K562 (cell line): ENCODE data around the gene DPM1. TPM values are rescaled to one million over a fixed set of nuclear protein-coding genes. Genes with fewer than 3 reads are reported as not detected.

ENCODE experiments used
- CBX8 ChIP-seq: fragments of 200-600 bp; sonication (generic); IDR thresholded peaks from 2 replicates; pipeline ENCODE4 v1.6.1; 2012; ENCODE audit warnings: borderline replicate concordance, mixed run types, low read depth, mild to moderate bottlenecking, moderate library complexity, mixed read lengths, low read length, control low read depth, inconsistent platforms; ENCODE audit not compliant: poor library complexity, severe bottlenecking; ENCODE audit errors: extremely low read depth
- CREBBP ChIP-seq: IDR thresholded peaks from one replicate; pipeline ENCODE4 v1.6.1; 2012; ENCODE audit warnings: low read depth, mild to moderate bottlenecking, control low read depth, inconsistent platforms, low read length
- FOXJ2 ChIP-seq: fragments of 200-800 bp; sonication (Bioruptor generic); IDR thresholded peaks from 2 replicates; pipeline ENCODE4 v1.6.1; 2016; ENCODE audit warnings: missing genetic modification characterization, missing compliant biosample characterization
- HMGN3 ChIP-seq: IDR thresholded peaks from 2 replicates; pipeline ENCODE4 v1.6.1; 2011; ENCODE audit warnings: borderline replicate concordance, low read depth, mild to moderate bottlenecking, mixed read lengths, low read length; ENCODE audit not compliant: insufficient read length; ENCODE audit errors: extremely low read depth
- KDM2B ChIP-seq: fragments of 250-450 bp; sonication (Bioruptor Pico); IDR thresholded peaks from 2 replicates; pipeline ENCODE4 v1.8.0; 2021; ENCODE audit warnings: mild to moderate bottlenecking, moderate library complexity
- SMARCA5 ChIP-seq: fragments of 450-650 bp; IDR thresholded peaks from 2 replicates; pipeline ENCODE4 v1.6.1; 2016
- SMC3 ChIP-seq: conservative IDR thresholded peaks from 2 replicates; pipeline ENCODE4 v1.6.1; 2011; ENCODE audit warnings: low read depth, low read length, improper control_type of control experiment; ENCODE audit not compliant: insufficient read depth
- SPI1 ChIP-seq: IDR thresholded peaks from 2 replicates; pipeline ENCODE4 v1.6.1; 2011; ENCODE audit warnings: low read depth, low read length, control low read depth, borderline replicate concordance
- TCFL5 ChIP-seq: fragments of 250-450 bp; sonication (Bioruptor Pico); conservative IDR thresholded peaks from 2 replicates; pipeline ENCODE4 v1.6.1; 2021; ENCODE audit warnings: mild to moderate bottlenecking, moderate library complexity, matching md5 sums
- ZNF184 ChIP-seq: sonication (generic); formaldehyde crosslinking; IDR thresholded peaks from 2 replicates; pipeline ENCODE4 v1.5.0; 2020; ENCODE audit warnings: missing genetic modification reagents
- ZNF253 ChIP-seq: fragments of 250-450 bp; sonication (Bioruptor Pico); conservative IDR thresholded peaks from 2 replicates; pipeline ENCODE4 v1.6.1; 2021; ENCODE audit warnings: mild to moderate bottlenecking
- ZNF274 ChIP-seq: IDR thresholded peaks from 2 replicates; pipeline ENCODE4 v1.6.1; 2011; ENCODE audit warnings: low read depth, mild to moderate bottlenecking, low read length, moderate library complexity, borderline replicate concordance
- polyA plus RNA-seq, 8 experiments: library from polyadenylated mRNA; depleted of rRNA in 4 of 8; stranded (reverse) in 5 of 8; unstranded in 3 of 8; fragments of >200 nt; fragmentation: Nextera tagmentation in 2 of 8; fragmentation: Illumina TruSeq in 1 of 8; extraction: Ambion mirVana in 2 of 8; extraction: Trizol in 1 of 8; gene quantifications; 2 replicates each; pipeline versions ENCODE4 v1.2.1 to v1.2.3, GENCODE V29; 2011 to 2014; ENCODE audit warnings: inconsistent platforms in 1 of 8, missing spikeins in 1 of 8
- total RNA-seq, 7 experiments: library from RNA; depleted of rRNA in 6 of 7; stranded (reverse); fragments of >200 nt in 6 of 7; fragmentation: Illumina TruSeq in 2 of 7; extraction: Trizol in 2 of 7; gene quantifications; 2 replicates each; pipeline versions ENCODE4 v1.2.1 to v1.2.3, GENCODE V29; 2011 to 2021; ENCODE audit warnings: low replicate concordance in 1 of 7
- TF ChIP-seq, protein P1 (sequence below): fragments of 250-450 bp; sonication (Bioruptor Pico); IDR thresholded peaks from 2 replicates; pipeline ENCODE4 v1.4.0; 2020; ENCODE audit warnings: mild to moderate bottlenecking
- TF ChIP-seq, protein P2 (sequence below): fragments of 450-650 bp; IDR thresholded peaks from 2 replicates; pipeline ENCODE4 v1.6.1; 2017; ENCODE audit warnings: antibody characterized with exemption, mild to moderate bottlenecking
- TF ChIP-seq, protein P3 (sequence below): fragments of 250-450 bp; sonication (Bioruptor Pico); IDR thresholded peaks from 2 replicates; pipeline ENCODE4 v1.5.0; 2020; ENCODE audit warnings: mild to moderate bottlenecking, borderline replicate concordance
- TF ChIP-seq, protein P4 (sequence below): fragments of 250-450 bp; sonication (Bioruptor Pico); IDR thresholded peaks from 2 replicates; pipeline ENCODE4 v1.8.0; 2021; ENCODE audit warnings: borderline replicate concordance, mild to moderate bottlenecking, moderate library complexity; ENCODE audit not compliant: poor library complexity, severe bottlenecking
- TF ChIP-seq, protein P5 (sequence below): fragments of 250-450 bp; sonication (Bioruptor Pico); IDR thresholded peaks from 2 replicates; pipeline ENCODE4 v1.5.1; 2021; ENCODE audit warnings: mild to moderate bottlenecking

DPM1 gene
- total and polyA plus RNA-seq, 9 of the 15 experiments (the other 6 are each of a cell fraction or from before 2014, with no cell fraction given), result 75.2 to 190 (median 153) TPM

DNA sequence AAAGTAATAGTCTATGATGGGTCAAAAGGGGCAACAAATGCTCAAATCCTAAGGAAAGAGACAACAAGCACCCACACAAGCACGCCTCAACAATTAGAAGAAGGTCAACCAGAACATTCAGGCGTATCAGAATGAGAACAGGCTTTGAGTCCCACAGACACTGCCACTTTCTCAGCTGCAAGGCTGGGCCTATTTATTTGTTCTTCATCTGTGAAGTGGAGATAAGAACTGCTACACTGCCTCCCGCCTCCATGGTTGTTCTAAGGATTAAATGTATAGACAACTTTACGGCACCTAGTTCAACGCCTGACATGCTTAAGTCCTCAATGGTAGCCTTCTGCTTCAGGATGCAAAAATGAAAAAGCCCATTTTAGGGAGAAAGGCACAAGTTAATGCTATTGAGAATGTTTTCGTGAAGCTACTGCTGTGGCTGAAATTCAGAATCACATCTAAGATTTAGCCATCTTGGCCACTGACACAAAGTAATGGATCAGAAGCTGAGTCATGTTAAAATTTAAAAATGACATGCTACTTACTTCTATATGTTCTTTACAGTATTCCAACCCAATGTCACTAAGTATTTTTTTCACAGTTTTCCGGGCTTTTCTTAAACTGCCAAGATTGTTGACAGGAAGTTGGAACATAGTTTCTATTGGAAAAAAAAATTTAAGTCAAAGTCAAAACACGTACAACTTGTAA lies 54.8 kb downstream of the DPM1 start (continued):
- TF ChIP-seq ZNF253, result no peak
- no peak for TF ChIP-seq ZNF274
- TF ChIP-seq, protein P1, sequence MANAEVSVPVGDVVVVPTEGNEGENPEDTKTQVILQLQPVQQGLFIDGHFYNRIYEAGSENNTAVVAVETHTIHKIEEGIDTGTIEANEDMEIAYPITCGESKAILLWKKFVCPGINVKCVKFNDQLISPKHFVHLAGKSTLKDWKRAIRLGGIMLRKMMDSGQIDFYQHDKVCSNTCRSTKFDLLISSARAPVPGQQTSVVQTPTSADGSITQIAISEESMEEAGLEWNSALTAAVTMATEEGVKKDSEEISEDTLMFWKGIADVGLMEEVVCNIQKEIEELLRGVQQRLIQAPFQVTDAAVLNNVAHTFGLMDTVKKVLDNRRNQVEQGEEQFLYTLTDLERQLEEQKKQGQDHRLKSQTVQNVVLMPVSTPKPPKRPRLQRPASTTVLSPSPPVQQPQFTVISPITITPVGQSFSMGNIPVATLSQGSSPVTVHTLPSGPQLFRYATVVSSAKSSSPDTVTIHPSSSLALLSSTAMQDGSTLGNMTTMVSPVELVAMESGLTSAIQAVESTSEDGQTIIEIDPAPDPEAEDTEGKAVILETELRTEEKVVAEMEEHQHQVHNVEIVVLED (CRISPR knock-in tag), result no peak
- TF ChIP-seq KDM2B (CRISPR knock-in tag), result no peak
- TF ChIP-seq SMARCA5, result no peak
- peak; percentile 73 for TF ChIP-seq HMGN3
- TF ChIP-seq, protein P2, sequence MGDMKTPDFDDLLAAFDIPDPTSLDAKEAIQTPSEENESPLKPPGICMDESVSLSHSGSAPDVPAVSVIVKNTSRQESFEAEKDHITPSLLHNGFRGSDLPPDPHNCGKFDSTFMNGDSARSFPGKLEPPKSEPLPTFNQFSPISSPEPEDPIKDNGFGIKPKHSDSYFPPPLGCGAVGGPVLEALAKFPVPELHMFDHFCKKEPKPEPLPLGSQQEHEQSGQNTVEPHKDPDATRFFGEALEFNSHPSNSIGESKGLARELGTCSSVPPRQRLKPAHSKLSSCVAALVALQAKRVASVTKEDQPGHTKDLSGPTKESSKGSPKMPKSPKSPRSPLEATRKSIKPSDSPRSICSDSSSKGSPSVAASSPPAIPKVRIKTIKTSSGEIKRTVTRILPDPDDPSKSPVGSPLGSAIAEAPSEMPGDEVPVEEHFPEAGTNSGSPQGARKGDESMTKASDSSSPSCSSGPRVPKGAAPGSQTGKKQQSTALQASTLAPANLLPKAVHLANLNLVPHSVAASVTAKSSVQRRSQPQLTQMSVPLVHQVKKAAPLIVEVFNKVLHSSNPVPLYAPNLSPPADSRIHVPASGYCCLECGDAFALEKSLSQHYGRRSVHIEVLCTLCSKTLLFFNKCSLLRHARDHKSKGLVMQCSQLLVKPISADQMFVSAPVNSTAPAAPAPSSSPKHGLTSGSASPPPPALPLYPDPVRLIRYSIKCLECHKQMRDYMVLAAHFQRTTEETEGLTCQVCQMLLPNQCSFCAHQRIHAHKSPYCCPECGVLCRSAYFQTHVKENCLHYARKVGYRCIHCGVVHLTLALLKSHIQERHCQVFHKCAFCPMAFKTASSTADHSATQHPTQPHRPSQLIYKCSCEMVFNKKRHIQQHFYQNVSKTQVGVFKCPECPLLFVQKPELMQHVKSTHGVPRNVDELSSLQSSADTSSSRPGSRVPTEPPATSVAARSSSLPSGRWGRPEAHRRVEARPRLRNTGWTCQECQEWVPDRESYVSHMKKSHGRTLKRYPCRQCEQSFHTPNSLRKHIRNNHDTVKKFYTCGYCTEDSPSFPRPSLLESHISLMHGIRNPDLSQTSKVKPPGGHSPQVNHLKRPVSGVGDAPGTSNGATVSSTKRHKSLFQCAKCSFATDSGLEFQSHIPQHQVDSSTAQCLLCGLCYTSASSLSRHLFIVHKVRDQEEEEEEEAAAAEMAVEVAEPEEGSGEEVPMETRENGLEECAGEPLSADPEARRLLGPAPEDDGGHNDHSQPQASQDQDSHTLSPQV, result peak; percentile 57; the same call in 1 of the 2 replicates
- no peak for TF ChIP-seq CBX8
- no peak for TF ChIP-seq CREBBP
- no peak for TF ChIP-seq ZNF184 (CRISPR knock-in tag)
- TF ChIP-seq FOXJ2 (tag), result peak; percentile 33; the same call in 1 of the 2 replicates
- TF ChIP-seq TCFL5 (CRISPR knock-in tag), result no peak
- TF ChIP-seq, protein P3, sequence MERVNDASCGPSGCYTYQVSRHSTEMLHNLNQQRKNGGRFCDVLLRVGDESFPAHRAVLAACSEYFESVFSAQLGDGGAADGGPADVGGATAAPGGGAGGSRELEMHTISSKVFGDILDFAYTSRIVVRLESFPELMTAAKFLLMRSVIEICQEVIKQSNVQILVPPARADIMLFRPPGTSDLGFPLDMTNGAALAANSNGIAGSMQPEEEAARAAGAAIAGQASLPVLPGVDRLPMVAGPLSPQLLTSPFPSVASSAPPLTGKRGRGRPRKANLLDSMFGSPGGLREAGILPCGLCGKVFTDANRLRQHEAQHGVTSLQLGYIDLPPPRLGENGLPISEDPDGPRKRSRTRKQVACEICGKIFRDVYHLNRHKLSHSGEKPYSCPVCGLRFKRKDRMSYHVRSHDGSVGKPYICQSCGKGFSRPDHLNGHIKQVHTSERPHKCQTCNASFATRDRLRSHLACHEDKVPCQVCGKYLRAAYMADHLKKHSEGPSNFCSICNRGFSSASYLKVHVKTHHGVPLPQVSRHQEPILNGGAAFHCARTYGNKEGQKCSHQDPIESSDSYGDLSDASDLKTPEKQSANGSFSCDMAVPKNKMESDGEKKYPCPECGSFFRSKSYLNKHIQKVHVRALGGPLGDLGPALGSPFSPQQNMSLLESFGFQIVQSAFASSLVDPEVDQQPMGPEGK (CRISPR knock-in tag), result no peak
- TF ChIP-seq SMC3, result no peak
- no peak for TF ChIP-seq SPI1
- TF ChIP-seq, protein P4, sequence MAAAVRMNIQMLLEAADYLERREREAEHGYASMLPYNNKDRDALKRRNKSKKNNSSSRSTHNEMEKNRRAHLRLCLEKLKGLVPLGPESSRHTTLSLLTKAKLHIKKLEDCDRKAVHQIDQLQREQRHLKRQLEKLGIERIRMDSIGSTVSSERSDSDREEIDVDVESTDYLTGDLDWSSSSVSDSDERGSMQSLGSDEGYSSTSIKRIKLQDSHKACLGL (CRISPR knock-in tag), result no peak
- TF ChIP-seq, protein P5, sequence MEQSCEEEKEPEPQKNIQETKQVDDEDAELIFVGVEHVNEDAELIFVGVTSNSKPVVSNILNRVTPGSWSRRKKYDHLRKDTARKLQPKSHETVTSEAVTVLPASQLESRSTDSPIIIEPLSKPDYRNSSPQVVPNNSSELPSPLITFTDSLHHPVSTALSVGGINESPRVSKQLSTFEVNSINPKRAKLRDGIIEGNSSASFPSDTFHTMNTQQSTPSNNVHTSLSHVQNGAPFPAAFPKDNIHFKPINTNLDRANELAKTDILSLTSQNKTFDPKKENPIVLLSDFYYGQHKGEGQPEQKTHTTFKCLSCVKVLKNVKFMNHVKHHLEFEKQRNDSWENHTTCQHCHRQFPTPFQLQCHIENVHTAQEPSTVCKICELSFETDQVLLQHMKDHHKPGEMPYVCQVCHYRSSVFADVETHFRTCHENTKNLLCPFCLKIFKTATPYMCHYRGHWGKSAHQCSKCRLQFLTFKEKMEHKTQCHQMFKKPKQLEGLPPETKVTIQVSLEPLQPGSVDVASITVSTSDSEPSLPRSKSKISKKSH (CRISPR knock-in tag), result no peak
